ENCODE data around the gene TEX51. TPM values are rescaled to one million over a fixed set of nuclear protein-coding genes. Genes with fewer than 3 reads are reported as not detected.

TEX51 gene
- total RNA-seq, 6 experiments from 2014 or later, result 0.66 TPM; not detected in 5

- no peak overlapping the region for H3K27ac ChIP-seq
- no peaks in the 10 kb centered on the region for H3K4me1 ChIP-seq
- H3K27me3 ChIP-seq, result no peaks in the 10 kb centered on the region
- no peak for DNase-seq
- H3K9me3 ChIP-seq, result no peaks in the 10 kb centered on the region
- TF ChIP-seq POLR2A (IDR thresholded peaks at IDR 0.05) (no peak), CTCF (IDR thresholded peaks at IDR 0.05) (no peak)
- 87% methylated on average over 8 of the region's 9 CpGs for WGBS (ENCODE audit: insufficient coverage, low coverage, low lambda C conversion rate, missing lambda C conversion rate)
- no peaks in the 10 kb centered on the region for H3K36me3 ChIP-seq
- intact Hi-C loops (cut with DNase I), result no loop called here
- ATAC-seq, result no peak
- no peak overlapping the region for H3K4me3 ChIP-seq
Measured at GRCh38 chr2:126887506-126887905, 11.2 kb upstream of the TEX51 start.

GRCh38 chr2:126888046-126888445 lies 10.6 kb upstream of the TEX51 start:
- Histone ChIP-seq H3K36me3 (no peaks in the 10 kb centered on the region), H3K4me3 (no peak overlapping the region), H3K27me3 (no peaks in the 10 kb centered on the region), H3K27ac (no peak overlapping the region), H3K4me1 (no peaks in the 10 kb centered on the region), H3K9me3 (no peaks in the 10 kb centered on the region)
- intact Hi-C loops (cut with DNase I), result no loop called here
- no peak for ATAC-seq
- TF ChIP-seq POLR2A (IDR thresholded peaks at IDR 0.05) (no peak), CTCF (IDR thresholded peaks at IDR 0.05) (no peak)
- no peak for DNase-seq
- WGBS (ENCODE audit: insufficient coverage, low coverage, low lambda C conversion rate, missing lambda C conversion rate), result 73% methylated on average over 4 of the region's 6 CpGs

GRCh38 chr2:126889071-126889470 lies 9.6 kb upstream of the TEX51 start:
- DNase-seq (peak in 1 of 3 donors; percentile 28), ATAC-seq (no peak)
- Histone ChIP-seq H3K4me3 (no peak overlapping the region), H3K4me1 (no peaks in the 10 kb centered on the region), H3K27me3 (no peaks in the 10 kb centered on the region), H3K9me3 (no peaks in the 10 kb centered on the region), H3K36me3 (no peaks in the 10 kb centered on the region), H3K27ac (no peak overlapping the region)
- WGBS (ENCODE audit: insufficient coverage, low coverage, low lambda C conversion rate, missing lambda C conversion rate), result 60% methylated on average over 1 of the region's 9 CpGs
- no peak for TF ChIP-seq CTCF (IDR thresholded peaks at IDR 0.05)
- TF ChIP-seq POLR2A (IDR thresholded peaks at IDR 0.05), result no peak
- intact Hi-C loops (cut with DNase I), result no loop called here

- H3K9me3 ChIP-seq, result no peaks in the 10 kb centered on the region
- DNase-seq (peak in 1 of 3 donors; percentile 33), ATAC-seq (no peak)
- no peaks in the 10 kb centered on the region for H3K4me1 ChIP-seq
- WGBS (ENCODE audit: insufficient coverage, low coverage, low lambda C conversion rate, missing lambda C conversion rate), result 90% methylated on average over 4 of the region's 8 CpGs
- intact Hi-C loops (cut with DNase I), result no loop called here
- TF ChIP-seq CTCF (IDR thresholded peaks at IDR 0.05), result no peak
- TF ChIP-seq POLR2A (IDR thresholded peaks at IDR 0.05), result no peak
- H3K4me3 ChIP-seq, result no peak overlapping the region
- H3K36me3 ChIP-seq, result no peaks in the 10 kb centered on the region
- no peaks in the 10 kb centered on the region for H3K27me3 ChIP-seq
- no peak overlapping the region for H3K27ac ChIP-seq
Measured at GRCh38 chr2:126889496-126890135, 9.1 kb upstream of the TEX51 start.

GRCh38 chr2:126890136-126890510 lies 8.6 kb upstream of the TEX51 start:
- H3K27me3 ChIP-seq, result no peaks in the 10 kb centered on the region
- TF ChIP-seq POLR2A (IDR thresholded peaks at IDR 0.05) (no peak), CTCF (IDR thresholded peaks at IDR 0.05) (no peak)
- H3K27ac ChIP-seq, result no peak overlapping the region
- ATAC-seq (no peak), DNase-seq (no peak)
- no peaks in the 10 kb centered on the region for H3K9me3 ChIP-seq
- no peaks in the 10 kb centered on the region for H3K4me1 ChIP-seq
- WGBS (ENCODE audit: insufficient coverage, low coverage, low lambda C conversion rate, missing lambda C conversion rate), result 100% methylated on average over 2 of the region's 5 CpGs
- H3K36me3 ChIP-seq, result no peaks in the 10 kb centered on the region
- intact Hi-C loops (cut with DNase I), result no loop called here
- no peak overlapping the region for H3K4me3 ChIP-seq

Measured in right lobe of liver (tissue), 6 donors.